Endothelial cell of umbilical vein (primary cell): ENCODE results near the gene NPM1. TPM values are rescaled to one million over a fixed set of nuclear protein-coding genes. Genes with fewer than 3 reads are reported as not detected.

Source experiments
- BruUV-seq: library from RNA; stranded (reverse); fragments of 400-500 nt; replicated peaks from 2 replicates; lab custom pipeline; 2021; lab: Mats Ljungman, UMichigan
- CTCF ChIA-PET: fragments of 300-600, 350-600 bp; sonication (Branson Sonifier 250); formaldehyde crosslinking; loops from one replicate; lab custom pipeline; 2021; ENCODE audit warnings: antibody characterized with exemption, inconsistent platforms; lab: Charles Lee
- POLR2A ChIA-PET: fragments of 300-600, 350-600 bp; sonication (Branson Sonifier 250); formaldehyde crosslinking; loops from one replicate; lab custom pipeline; 2021; ENCODE audit warnings: antibody characterized with exemption, inconsistent platforms; lab: Charles Lee
- DNase-seq: peaks from one replicate; pipeline ENCODE4 v3.0.0-alpha.2; 2011; ENCODE audit warnings: low read depth, low spot score
- FAIRE-seq: peaks from 2 replicates; lab custom pipeline; 2011; peaks lifted over from hg19 to GRCh38; lab: Jason Lieb, UNC
- H2AFZ ChIP-seq: 2 replicates; pipeline ENCODE4 v1.6.0; 2012; ENCODE audit warnings: low read depth, low read length, control low read depth, inconsistent platforms
- H3K27ac ChIP-seq: 2 replicates; pipeline ENCODE4 v1.5.1; 2011; ENCODE audit warnings: low read depth, mild to moderate bottlenecking, control low read depth, low read length, moderate library complexity; ENCODE audit not compliant: insufficient read depth
- H3K27me3 ChIP-seq, 2 experiments: 2 replicates each; pipeline versions ENCODE4 v1.6.0 to v1.6.1; 2011; ENCODE audit warnings: low read length in 2 of 2, mixed read lengths in 1 of 2; ENCODE audit not compliant: control insufficient read depth in 2 of 2, insufficient read depth in 2 of 2
- H3K36me3 ChIP-seq, 2 experiments: 2 replicates in 1 of 2; 3 replicates in 1 of 2; pipeline ENCODE4 v1.5.1; 2011; ENCODE audit warnings: low read length in 2 of 2, mild to moderate bottlenecking in 1 of 2, moderate library complexity in 1 of 2; ENCODE audit not compliant: control insufficient read depth in 2 of 2, insufficient read depth in 2 of 2; ENCODE audit errors: extremely low read depth in 1 of 2
- H3K4me1 ChIP-seq: 3 replicates; pipeline ENCODE4 v1.5.1; 2011; ENCODE audit warnings: mild to moderate bottlenecking, low read length; ENCODE audit not compliant: control insufficient read depth, insufficient read depth; ENCODE audit errors: extremely low read depth
- H3K4me2 ChIP-seq: 2 replicates; pipeline ENCODE4 v1.6.1; 2011; ENCODE audit warnings: low read length, control low read depth, mixed read lengths; ENCODE audit not compliant: insufficient read depth
- H3K4me3 ChIP-seq, 3 experiments: fragments of 200-600 bp in 1 of 3; sonication (generic), shearing (Covaris generic) in 1 of 3; replicated peaks in 1 of 3; 2 replicates each; pipeline ENCODE4 v1.5.1; 2011 to 2016; ENCODE audit warnings: control low read depth in 3 of 3, low read length in 3 of 3, mild to moderate bottlenecking in 2 of 3, inconsistent platforms in 1 of 3, low read depth in 1 of 3, moderate library complexity in 1 of 3; ENCODE audit not compliant: insufficient read depth in 1 of 3
- H3K79me2 ChIP-seq: 2 replicates; pipeline ENCODE4 v1.6.0; 2012; ENCODE audit warnings: low read length, inconsistent platforms; ENCODE audit not compliant: control insufficient read depth, insufficient read depth
- H3K9ac ChIP-seq: replicated peaks from 2 replicates; pipeline ENCODE3; 2011; ENCODE audit warnings: low read length, control low read depth; ENCODE audit not compliant: insufficient read depth; ENCODE audit errors: extremely low read depth
- H3K9me1 ChIP-seq: replicated peaks from 3 replicates; pipeline ENCODE4 v1.6.0; 2011; ENCODE audit warnings: mild to moderate bottlenecking, low read length; ENCODE audit not compliant: control insufficient read depth, insufficient read depth; ENCODE audit errors: extremely low read depth
- H3K9me3 ChIP-seq: replicated peaks from 2 replicates; pipeline ENCODE4 v1.5.1; 2012; ENCODE audit warnings: low read length, inconsistent platforms; ENCODE audit not compliant: control insufficient read depth, insufficient read depth
- H4K20me1 ChIP-seq: replicated peaks from 2 replicates; pipeline ENCODE3; 2011; ENCODE audit warnings: mild to moderate bottlenecking, low read length; ENCODE audit not compliant: control insufficient read depth, insufficient read depth; ENCODE audit errors: extremely low read depth
- FOS ChIP-seq: IDR thresholded peaks from 2 replicates; pipeline ENCODE4 v1.6.1; 2011; ENCODE audit warnings: mild to moderate bottlenecking, low read length, moderate library complexity, borderline replicate concordance; ENCODE audit not compliant: insufficient read depth
- GATA2 ChIP-seq: IDR thresholded peaks from 2 replicates; pipeline ENCODE4 v1.7.0; 2011; ENCODE audit warnings: low read depth, mild to moderate bottlenecking, moderate library complexity, mixed read lengths, low read length; ENCODE audit not compliant: insufficient read length, insufficient read depth
- MAX ChIP-seq: IDR thresholded peaks from 2 replicates; pipeline ENCODE4 v1.6.1; 2011; ENCODE audit not compliant: insufficient read depth, insufficient read length
- MYC ChIP-seq: IDR thresholded peaks from one replicate; pipeline ENCODE4 v1.6.1; 2011; ENCODE audit warnings: mild to moderate bottlenecking, low read depth, low read length
- POLR2A ChIP-seq: IDR thresholded peaks from 2 replicates; pipeline ENCODE4 v1.6.1; 2012; ENCODE audit warnings: low read depth, mild to moderate bottlenecking, control low read depth, low read length
- POLR2AphosphoS5 ChIP-seq: IDR thresholded peaks from 2 replicates; pipeline ENCODE4 v1.6.1; 2012; ENCODE audit warnings: low read depth, mild to moderate bottlenecking, control low read depth, low read length, moderate library complexity; ENCODE audit not compliant: insufficient read depth
- dilution Hi-C: fragments of 300-500 bp; cut with MboI; formaldehyde crosslinking; loops from one replicate; pipeline ENCODE4 v1.15.0; 2019; ENCODE audit warnings: low sequenced_read_pairs; ENCODE audit not compliant: extremely low pct_ligation_motif_present
- intact Hi-C: fragments of 100-400 bp; cut with micrococcal nuclease; formaldehyde crosslinking; loops from one replicate; pipeline ENCODE4 v1.10.0; 2022
- polyA plus RNA-seq, 4 experiments: library from polyadenylated mRNA; depleted of rRNA in 3 of 4; stranded (reverse) in 3 of 4; unstranded in 1 of 4; fragments of >200 nt; gene quantifications; 2 replicates each; pipeline versions ENCODE4 v1.2.1 to v1.2.3, GENCODE V29; 2011 to 2012; ENCODE audit warnings: missing spikeins in 1 of 4
- total RNA-seq: library from RNA; stranded (reverse); gene quantifications from 2 replicates; pipeline ENCODE4 v1.2.3, GENCODE V29; 2021
- TF ChIP-seq, protein P1 (sequence below), 2 donors: IDR thresholded peaks; 1 replicate in 1 of 2; 2 replicates in 1 of 2; pipeline ENCODE4 v1.5.1; 2011; ENCODE audit warnings: low read length in 2 of 2, mild to moderate bottlenecking in 2 of 2, moderate library complexity in 2 of 2, control low read depth in 1 of 2, inconsistent platforms in 1 of 2, low read depth in 1 of 2; ENCODE audit not compliant: insufficient read depth in 1 of 2; ENCODE audit errors: extremely low read depth in 1 of 2

The NPM1 gene
- total and polyA plus RNA-seq, 2 donors (not counting 3 experiments of a cell fraction or from before 2014, with no cell fraction given), result 618 to 1,695 TPM

DNA sequence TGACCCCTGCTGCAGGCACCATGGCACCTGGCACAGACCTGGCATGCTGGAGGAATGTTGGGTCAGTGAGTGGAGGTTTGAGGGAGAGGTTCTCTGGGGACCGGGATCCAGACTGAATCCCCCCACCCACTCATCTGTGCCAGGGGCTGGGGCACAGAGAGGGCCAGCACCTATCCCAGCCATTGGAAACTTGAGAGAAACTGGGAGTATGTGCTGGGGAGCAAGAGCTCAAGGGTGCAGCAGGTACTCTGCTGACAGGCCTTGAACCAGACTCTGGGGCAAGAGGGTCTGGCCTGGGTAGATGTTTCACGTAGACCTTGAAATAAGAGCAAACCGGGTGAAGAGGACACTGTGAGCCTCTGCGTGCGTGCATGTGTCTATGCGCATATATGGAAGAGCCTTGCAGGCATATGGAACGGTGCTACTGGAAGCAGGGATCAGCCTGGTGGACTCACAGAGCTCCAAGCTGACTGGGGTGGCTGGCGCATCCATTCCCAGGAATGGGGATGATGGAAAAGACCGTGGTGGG is 40.6 kb downstream of the NPM1 start:
- H3K36me3 ChIP-seq, result no peaks in the 10 kb centered on the region
- H3K4me3 ChIP-seq, result no peak overlapping the region
- FAIRE-seq (no peak), DNase-seq (no peak)
- no TSS peak for BruUV-seq
- POLR2A ChIA-PET, result no interaction called here
- no peaks in the 10 kb centered on the region for H4K20me1 ChIP-seq
- no peaks in the 10 kb centered on the region for H3K9me1 ChIP-seq
- CTCF ChIA-PET, result interaction anchor here (1.2 kb wide), 1 partner anchor 9 kb away, joined by 5 read pairs; the partner anchor contains the start of gene FGF18
- no peak overlapping the region for H3K9ac ChIP-seq
- no peak overlapping the region for H3K4me2 ChIP-seq
- no peaks in the 10 kb centered on the region for H3K27me3 ChIP-seq
- H3K4me1 ChIP-seq, result no peaks in the 10 kb centered on the region
- TF ChIP-seq, protein P1, sequence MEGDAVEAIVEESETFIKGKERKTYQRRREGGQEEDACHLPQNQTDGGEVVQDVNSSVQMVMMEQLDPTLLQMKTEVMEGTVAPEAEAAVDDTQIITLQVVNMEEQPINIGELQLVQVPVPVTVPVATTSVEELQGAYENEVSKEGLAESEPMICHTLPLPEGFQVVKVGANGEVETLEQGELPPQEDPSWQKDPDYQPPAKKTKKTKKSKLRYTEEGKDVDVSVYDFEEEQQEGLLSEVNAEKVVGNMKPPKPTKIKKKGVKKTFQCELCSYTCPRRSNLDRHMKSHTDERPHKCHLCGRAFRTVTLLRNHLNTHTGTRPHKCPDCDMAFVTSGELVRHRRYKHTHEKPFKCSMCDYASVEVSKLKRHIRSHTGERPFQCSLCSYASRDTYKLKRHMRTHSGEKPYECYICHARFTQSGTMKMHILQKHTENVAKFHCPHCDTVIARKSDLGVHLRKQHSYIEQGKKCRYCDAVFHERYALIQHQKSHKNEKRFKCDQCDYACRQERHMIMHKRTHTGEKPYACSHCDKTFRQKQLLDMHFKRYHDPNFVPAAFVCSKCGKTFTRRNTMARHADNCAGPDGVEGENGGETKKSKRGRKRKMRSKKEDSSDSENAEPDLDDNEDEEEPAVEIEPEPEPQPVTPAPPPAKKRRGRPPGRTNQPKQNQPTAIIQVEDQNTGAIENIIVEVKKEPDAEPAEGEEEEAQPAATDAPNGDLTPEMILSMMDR (IDR thresholded peaks at IDR 0.05; ENCODE audit: extremely low read depth in 1 of 2, insufficient read depth in 1 of 2, low read depth in 1 of 2, low read length in 2 of 2), result no peak
- TF ChIP-seq MYC, result no peak
- dilution Hi-C loops (no loop called here), intact Hi-C loops (no loop called here)
- H3K79me2 ChIP-seq, result no peaks in the 10 kb centered on the region
- no peak overlapping the region for H2AFZ ChIP-seq
- no peaks in the 10 kb centered on the region for H3K9me3 ChIP-seq
- H3K27ac ChIP-seq, result no peak overlapping the region

- ChIA-PET POLR2A (no interaction called here), CTCF (interaction anchor here (1.2 kb wide), 1 partner anchor 10 kb away, joined by 6 read pairs; the partner anchor contains the start of gene FGF18)
- H3K9me1 ChIP-seq, result no peaks in the 10 kb centered on the region
- no peaks in the 10 kb centered on the region for H3K27me3 ChIP-seq
- no peaks in the 10 kb centered on the region for H3K9me3 ChIP-seq
- no TSS peak for BruUV-seq
- H3K4me3 ChIP-seq, result no peak overlapping the region
- H3K27ac ChIP-seq, result no peak overlapping the region
- TF ChIP-seq POLR2AphosphoS5, result no peak
- TF ChIP-seq, protein P1 (IDR thresholded peaks at IDR 0.05; ENCODE audit: extremely low read depth in 1 of 2, insufficient read depth in 1 of 2, low read depth in 1 of 2, low read length in 2 of 2), result no peak
- no peak for TF ChIP-seq MYC
- no peak for TF ChIP-seq MAX
- no peak for TF ChIP-seq FOS
- no peak for TF ChIP-seq GATA2
- no peak for TF ChIP-seq POLR2A
- dilution Hi-C loops (no loop called here), intact Hi-C loops (no loop called here)
- FAIRE-seq (no peak), DNase-seq (no peak)
- H3K79me2 ChIP-seq, result no peaks in the 10 kb centered on the region
- no peak overlapping the region for H3K4me2 ChIP-seq
- no peak overlapping the region for H3K9ac ChIP-seq
- no peaks in the 10 kb centered on the region for H3K4me1 ChIP-seq
- H3K36me3 ChIP-seq, result no peaks in the 10 kb centered on the region
- no peak overlapping the region for H2AFZ ChIP-seq
- no peaks in the 10 kb centered on the region for H4K20me1 ChIP-seq
These were observed 41.3 kb downstream of the NPM1 start for GRCh38 chr5:171428809-171429542.
